DND-41 (cell line): ENCODE measurements around the gene REM2.

Experiments
- EZH2 ChIP-seq: IDR thresholded peaks from 3 replicates; pipeline ENCODE4 v1.6.1; 2012; ENCODE audit warnings: borderline replicate concordance, low read depth, mild to moderate bottlenecking, moderate library complexity, low read length, inconsistent platforms; ENCODE audit not compliant: severe bottlenecking
- TF ChIP-seq, protein P1 (sequence below): IDR thresholded peaks from 2 replicates; pipeline ENCODE4 v1.5.1; 2012; ENCODE audit warnings: borderline replicate concordance, low read length, moderate library complexity, mild to moderate bottlenecking; ENCODE audit not compliant: poor library complexity, severe bottlenecking; ENCODE audit errors: extremely low read depth

DNA sequence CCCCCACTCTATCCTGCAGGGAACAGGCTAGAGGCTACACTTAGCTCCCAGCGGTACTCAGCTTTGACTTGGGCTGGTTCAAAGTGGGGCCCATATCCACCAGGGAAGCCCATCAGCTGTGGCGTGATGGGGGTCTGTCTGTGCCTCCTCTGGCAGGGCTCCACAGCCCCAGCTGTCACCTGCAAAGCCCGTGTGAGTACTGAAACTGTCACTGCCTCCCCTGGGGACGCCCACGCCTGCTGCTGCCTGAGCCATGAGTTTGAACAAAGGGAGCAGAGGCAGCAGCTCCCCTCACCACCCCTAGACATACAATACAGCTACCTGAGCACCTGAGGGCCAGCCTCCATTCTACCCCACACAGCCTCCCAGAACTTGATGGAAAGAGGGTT, 5.0 kb downstream of the REM2 start:
- TF ChIP-seq, protein P1, sequence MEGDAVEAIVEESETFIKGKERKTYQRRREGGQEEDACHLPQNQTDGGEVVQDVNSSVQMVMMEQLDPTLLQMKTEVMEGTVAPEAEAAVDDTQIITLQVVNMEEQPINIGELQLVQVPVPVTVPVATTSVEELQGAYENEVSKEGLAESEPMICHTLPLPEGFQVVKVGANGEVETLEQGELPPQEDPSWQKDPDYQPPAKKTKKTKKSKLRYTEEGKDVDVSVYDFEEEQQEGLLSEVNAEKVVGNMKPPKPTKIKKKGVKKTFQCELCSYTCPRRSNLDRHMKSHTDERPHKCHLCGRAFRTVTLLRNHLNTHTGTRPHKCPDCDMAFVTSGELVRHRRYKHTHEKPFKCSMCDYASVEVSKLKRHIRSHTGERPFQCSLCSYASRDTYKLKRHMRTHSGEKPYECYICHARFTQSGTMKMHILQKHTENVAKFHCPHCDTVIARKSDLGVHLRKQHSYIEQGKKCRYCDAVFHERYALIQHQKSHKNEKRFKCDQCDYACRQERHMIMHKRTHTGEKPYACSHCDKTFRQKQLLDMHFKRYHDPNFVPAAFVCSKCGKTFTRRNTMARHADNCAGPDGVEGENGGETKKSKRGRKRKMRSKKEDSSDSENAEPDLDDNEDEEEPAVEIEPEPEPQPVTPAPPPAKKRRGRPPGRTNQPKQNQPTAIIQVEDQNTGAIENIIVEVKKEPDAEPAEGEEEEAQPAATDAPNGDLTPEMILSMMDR = no peak
- no peak for TF ChIP-seq EZH2
